ENCODE data around the gene FAIM2.

FAIM2 gene

GRCh38 chr12:49944718-49945117 lies 41.0 kb upstream of the FAIM2 start:
- Mint-ChIP-seq H3K4me3 (no peak overlapping the region), H3K4me1 (peaks cover 7 to 18% of the 10 kb centered on the region in 2 donors), H3K9me3 (no peaks in the 10 kb centered on the region), H3K36me3 (no peaks in the 10 kb centered on the region), H3K27ac (no peak overlapping the region), H3K27me3 (peaks cover 13 to 23% of the 10 kb centered on the region in 2 donors)
- no peak for DNase-seq
- no peak for ATAC-seq (replicated peaks)

- no peaks in the 10 kb centered on the region for H3K36me3 Mint-ChIP-seq
- no peak for ATAC-seq (replicated peaks)
- H3K4me3 Mint-ChIP-seq: no peak overlapping the region
- peaks cover 7 to 18% of the 10 kb centered on the region in 2 donors for H3K4me1 Mint-ChIP-seq
- no peak for DNase-seq
- H3K27ac Mint-ChIP-seq: no peak overlapping the region
- no peaks in the 10 kb centered on the region for H3K9me3 Mint-ChIP-seq
- peaks cover 11 to 16% of the 10 kb centered on the region in 2 donors for H3K27me3 Mint-ChIP-seq
Measured at GRCh38 chr12:49944046-49944445, 40.3 kb upstream of the FAIM2 start.

DNA sequence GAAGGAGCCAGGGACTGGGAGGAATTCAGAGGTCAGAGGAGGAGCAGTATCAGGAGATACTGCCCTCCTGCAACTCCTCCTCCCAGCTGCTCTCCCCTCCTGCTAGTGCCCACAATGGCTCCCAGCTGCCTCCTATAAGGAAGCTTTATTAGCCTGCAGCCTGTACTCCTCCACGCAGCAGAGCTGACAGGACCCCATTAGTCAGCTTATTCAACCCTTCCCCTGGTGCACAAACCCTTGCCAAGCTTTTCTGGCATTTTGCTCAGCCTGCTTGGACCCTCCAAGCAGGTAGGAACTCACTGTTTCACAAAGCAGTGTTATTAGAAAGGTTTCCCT lies 39.9 kb upstream of the FAIM2 start:
- DNase-seq (no peak), ATAC-seq (replicated peaks) (no peak)
- Mint-ChIP-seq H3K27ac (no peak overlapping the region), H3K27me3 (peaks cover 11 to 14% of the 10 kb centered on the region in 2 donors), H3K36me3 (no peaks in the 10 kb centered on the region), H3K4me1 (peaks cover 7 to 18% of the 10 kb centered on the region in 2 donors), H3K9me3 (no peaks in the 10 kb centered on the region), H3K4me3 (no peak overlapping the region)

DNA sequence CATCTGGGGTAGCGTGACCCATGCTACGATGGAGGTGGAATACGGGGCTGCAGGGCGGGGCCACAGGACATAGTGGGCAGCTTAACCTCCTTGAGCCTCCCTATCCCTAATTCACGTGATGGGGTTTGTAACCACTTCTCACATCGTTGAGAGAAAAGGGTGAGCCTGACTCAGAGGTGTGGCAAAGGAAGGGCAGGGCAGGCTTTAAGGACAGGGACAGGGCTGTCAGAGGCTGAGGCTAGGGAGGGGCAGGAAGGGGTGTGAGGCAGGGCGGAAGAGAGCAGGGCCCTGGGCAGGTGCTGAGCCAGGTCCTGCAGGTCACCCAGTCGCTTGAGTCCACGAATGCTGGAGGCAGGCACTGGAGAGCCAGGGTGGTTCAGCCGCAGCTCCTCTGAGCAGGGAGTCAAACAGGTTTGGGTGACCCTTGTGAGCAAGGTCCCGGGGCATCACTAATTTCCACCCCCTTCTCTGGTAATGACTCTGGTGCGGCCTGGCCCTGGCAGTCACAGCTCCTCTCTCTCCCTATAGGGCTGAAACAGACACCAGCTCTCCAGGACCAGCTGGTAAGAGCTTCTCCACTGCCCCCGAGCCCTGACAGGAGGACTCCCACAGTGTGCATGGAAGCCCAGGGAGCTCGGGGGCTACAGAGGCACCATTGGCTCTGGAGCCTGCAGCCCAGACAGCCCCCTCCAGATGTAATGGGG lies 39.4 kb upstream of the FAIM2 start:
- no peak overlapping the region for H3K4me3 Mint-ChIP-seq
- no peaks in the 10 kb centered on the region for H3K9me3 Mint-ChIP-seq
- ATAC-seq (replicated peaks): no peak

GRCh38 chr12:49942512-49942893 lies 38.8 kb upstream of the FAIM2 start:
- Mint-ChIP-seq H3K27ac (no peak overlapping the region), H3K4me3 (no peak overlapping the region), H3K9me3 (no peaks in the 10 kb centered on the region), H3K27me3 (peaks cover 11 to 14% of the 10 kb centered on the region in 2 donors), H3K36me3 (no peaks in the 10 kb centered on the region), H3K4me1 (peaks cover 7 to 18% of the 10 kb centered on the region in 2 donors)
- DNase-seq (no peak), ATAC-seq (replicated peaks) (no peak)

More for the DNA sequence above, 39.4 kb upstream of the FAIM2 start:
- no peak for DNase-seq
- H3K27ac Mint-ChIP-seq: no peak overlapping the region
- H3K4me1 Mint-ChIP-seq: peaks cover 7 to 18% of the 10 kb centered on the region in 2 donors
- peaks cover 11 to 14% of the 10 kb centered on the region in 2 donors for H3K27me3 Mint-ChIP-seq
- no peaks in the 10 kb centered on the region for H3K36me3 Mint-ChIP-seq

GRCh38 chr12:49941556-49942511 lies 38.1 kb upstream of the FAIM2 start:
- Mint-ChIP-seq H3K36me3 (no peaks in the 10 kb centered on the region), H3K27ac (peak overlapping the region; percentile 73), H3K4me1 (peaks cover 7 to 18% of the 10 kb centered on the region in 2 donors), H3K9me3 (no peaks in the 10 kb centered on the region), H3K27me3 (peaks cover 11 to 14% of the 10 kb centered on the region in 2 donors), H3K4me3 (no peak overlapping the region)
- ATAC-seq (replicated peaks): no peak
- DNase-seq: no peak

DNA sequence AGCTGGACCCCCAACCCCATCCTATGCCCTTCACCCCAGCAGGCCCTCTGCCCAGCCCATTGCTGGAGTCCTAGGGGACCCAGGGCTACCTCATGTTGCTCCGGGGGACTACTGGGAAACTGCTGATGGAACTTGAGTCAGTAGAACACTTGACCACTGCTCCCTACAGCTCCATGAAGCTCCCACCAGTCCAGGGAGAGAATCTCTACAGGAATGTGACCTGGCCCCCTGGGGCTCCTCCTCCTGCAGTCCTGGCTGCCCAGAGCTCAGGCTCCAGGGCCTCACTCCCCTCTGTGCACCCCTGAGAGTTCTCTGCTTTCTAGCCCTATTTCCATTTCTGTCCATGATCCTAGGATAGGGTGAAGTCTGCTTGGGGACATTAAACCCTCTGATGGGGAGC lies 36.0 kb upstream of the FAIM2 start:
- Mint-ChIP-seq H3K4me3 (no peak overlapping the region), H3K4me1 (no peaks in the 10 kb centered on the region), H3K27ac (no peak overlapping the region), H3K27me3 (peaks cover 8% of the 10 kb centered on the region in 2 donors), H3K9me3 (no peaks in the 10 kb centered on the region), H3K36me3 (no peaks in the 10 kb centered on the region)
- ATAC-seq (replicated peaks) (no peak), DNase-seq (no peak)

- Mint-ChIP-seq H3K36me3 (no peaks in the 10 kb centered on the region), H3K27ac (no peak overlapping the region), H3K27me3 (peaks cover 11 to 12% of the 10 kb centered on the region in 2 donors), H3K9me3 (no peaks in the 10 kb centered on the region), H3K4me1 (no peaks in the 10 kb centered on the region), H3K4me3 (no peak overlapping the region)
- DNase-seq: no peak
- ATAC-seq (replicated peaks): no peak
Measured at GRCh38 chr12:49939307-49939706, 35.6 kb upstream of the FAIM2 start.

DNA sequence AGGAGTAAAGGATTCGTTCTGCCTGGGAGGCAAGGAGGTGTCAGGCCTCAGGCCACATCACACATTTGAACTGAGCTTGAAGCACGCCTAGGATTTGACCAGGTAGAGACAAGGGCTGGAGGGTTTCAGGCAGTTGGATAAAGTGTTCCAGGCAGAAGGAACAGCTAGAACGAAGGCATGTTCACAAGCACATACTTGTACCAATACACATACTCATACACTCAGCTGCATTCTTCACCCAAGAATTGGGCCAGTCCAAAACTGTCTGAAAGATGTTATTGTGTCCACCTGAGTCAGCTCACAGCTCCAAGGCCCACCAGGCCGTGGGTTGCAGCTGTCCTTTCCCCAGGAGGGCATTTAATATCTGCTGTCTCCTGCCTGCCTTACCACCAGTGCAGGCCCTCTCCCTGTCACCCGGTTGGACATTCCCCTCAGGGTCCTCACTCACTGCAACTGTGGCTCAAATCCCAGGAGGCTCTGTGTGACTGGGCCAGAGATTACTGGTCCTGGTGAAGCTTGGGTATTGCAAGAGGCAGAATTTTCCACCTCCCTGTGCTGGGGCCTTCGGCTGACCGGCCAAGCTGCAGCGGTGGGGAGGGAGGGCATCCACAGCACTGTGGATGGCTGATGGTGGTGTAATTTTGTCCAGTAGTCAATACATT lies 34.1 kb upstream of the FAIM2 start:
- DNase-seq (no peak), ATAC-seq (replicated peaks) (no peak)
- no peaks in the 10 kb centered on the region for H3K4me1 Mint-ChIP-seq
- peaks cover 6 to 8% of the 10 kb centered on the region in 2 donors for H3K27me3 Mint-ChIP-seq
- H3K4me3 Mint-ChIP-seq: no peak overlapping the region
- H3K9me3 Mint-ChIP-seq: no peaks in the 10 kb centered on the region
- no peaks in the 10 kb centered on the region for H3K36me3 Mint-ChIP-seq
- no peak overlapping the region for H3K27ac Mint-ChIP-seq

GRCh38 chr12:49936925-49937324 lies 33.2 kb upstream of the FAIM2 start:
- peaks cover 5 to 6% of the 10 kb centered on the region in 2 donors for H3K27me3 Mint-ChIP-seq
- no peak for ATAC-seq (replicated peaks)
- H3K27ac Mint-ChIP-seq: no peak overlapping the region

GRCh38 chr12:49934505-49934904 lies 30.8 kb upstream of the FAIM2 start:
- ATAC-seq (replicated peaks) (no peak), DNase-seq (no peak)
- Mint-ChIP-seq H3K4me3 (no peak overlapping the region), H3K27ac (no peak overlapping the region), H3K4me1 (no peaks in the 10 kb centered on the region), H3K36me3 (no peaks in the 10 kb centered on the region), H3K9me3 (no peaks in the 10 kb centered on the region), H3K27me3 (peaks cover 8 to 12% of the 10 kb centered on the region in 2 donors)

More at GRCh38 chr12:49936925-49937324, 33.2 kb upstream of the FAIM2 start:
- no peak for DNase-seq
- no peak overlapping the region for H3K4me3 Mint-ChIP-seq
- H3K36me3 Mint-ChIP-seq: no peaks in the 10 kb centered on the region
- H3K4me1 Mint-ChIP-seq: no peaks in the 10 kb centered on the region
- H3K9me3 Mint-ChIP-seq: no peaks in the 10 kb centered on the region

- Mint-ChIP-seq H3K36me3 (no peaks in the 10 kb centered on the region), H3K27ac (no peak overlapping the region), H3K4me1 (no peaks in the 10 kb centered on the region), H3K27me3 (peaks cover 8 to 17% of the 10 kb centered on the region in 2 donors), H3K4me3 (no peak overlapping the region), H3K9me3 (no peaks in the 10 kb centered on the region)
- DNase-seq: no peak
- ATAC-seq (replicated peaks): no peak
Measured at GRCh38 chr12:49933796-49934195, 30.1 kb upstream of the FAIM2 start.

GRCh38 chr12:49932533-49933130 lies 28.9 kb upstream of the FAIM2 start:
- Mint-ChIP-seq H3K27ac (no peak overlapping the region), H3K4me3 (no peak overlapping the region), H3K36me3 (no peaks in the 10 kb centered on the region), H3K4me1 (no peaks in the 10 kb centered on the region), H3K27me3 (peaks cover 8 to 17% of the 10 kb centered on the region in 2 donors), H3K9me3 (no peaks in the 10 kb centered on the region)
- DNase-seq: no peak
- no peak for ATAC-seq (replicated peaks)

DNA sequence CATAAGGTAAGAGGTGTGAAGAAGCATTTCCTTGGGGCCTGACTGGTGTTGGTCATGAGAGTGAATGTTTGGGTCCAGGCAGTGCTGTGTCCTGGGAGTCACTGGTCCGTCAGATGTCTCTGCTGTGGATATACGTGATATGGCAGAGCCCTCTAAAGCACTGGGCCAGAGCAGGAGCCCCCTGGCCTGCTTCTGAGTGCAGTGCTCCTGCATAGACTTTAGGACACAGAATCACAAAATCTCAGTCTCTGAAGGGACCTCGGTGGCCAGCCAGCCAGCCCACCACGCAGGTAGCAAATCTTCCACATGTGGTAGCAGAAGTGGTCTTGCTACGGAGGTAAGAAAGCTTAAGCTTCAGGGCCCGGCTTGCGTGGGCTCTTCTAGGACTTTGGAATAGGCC lies 28.3 kb upstream of the FAIM2 start:
- H3K9me3 Mint-ChIP-seq: no peaks in the 10 kb centered on the region
- H3K36me3 Mint-ChIP-seq: no peaks in the 10 kb centered on the region
- H3K4me3 Mint-ChIP-seq: no peak overlapping the region
- no peak overlapping the region for H3K27ac Mint-ChIP-seq
- H3K4me1 Mint-ChIP-seq: no peaks in the 10 kb centered on the region
- H3K27me3 Mint-ChIP-seq: peaks cover 8 to 17% of the 10 kb centered on the region in 2 donors
- DNase-seq: no peak
- ATAC-seq (replicated peaks): no peak

All from stimulated activated naive B cell treated with anti-CD40 and anti-IgM and Interleukin-4, amounts not matched to agents 10 μg/mL and 1 μg/mL and 100 μg/mL, for 72 hours (primary cell).